GM12872 (cell line): ENCODE data around the gene NCBP2.

Experiments
- CTCF ChIP-seq: IDR thresholded peaks from 3 replicates; pipeline ENCODE4 v1.5.1; 2011; ENCODE audit warnings: low read depth, mild to moderate bottlenecking, low read length, moderate library complexity; ENCODE audit not compliant: insufficient read depth

NCBP2 gene

GRCh38 chr3:196942226-196942914 lies at the start of gene NCBP2:
Gene NCBP2 (minus strand): TSS chr3:196942528. CDS start chr3:196942503, 25 bp downstream.
- TF ChIP-seq CTCF = peak; percentile 81

- TF ChIP-seq CTCF = no peak
These were observed 49.5 kb upstream of the NCBP2 start for GRCh38 chr3:196991581-196992460.

- no peak for TF ChIP-seq CTCF
These were observed 48.3 kb upstream of the NCBP2 start for GRCh38 chr3:196990601-196991007.

GRCh38 chr3:196989721-196990262 lies 47.5 kb upstream of the NCBP2 start:
- no peak for TF ChIP-seq CTCF

- no peak for TF ChIP-seq CTCF
These were observed 46.1 kb upstream of the NCBP2 start for GRCh38 chr3:196988241-196989029.

- TF ChIP-seq CTCF = no peak
These were observed 44.7 kb upstream of the NCBP2 start for GRCh38 chr3:196987022-196987421.
